Measurements from ENCODE around the gene FAM25A.
"Not testable (repeated sequence)": the region's sequence is repeated elsewhere in the genome, so short reads cannot be mapped to it uniquely, and the experiment has no call there.

FAM25A gene

DNA sequence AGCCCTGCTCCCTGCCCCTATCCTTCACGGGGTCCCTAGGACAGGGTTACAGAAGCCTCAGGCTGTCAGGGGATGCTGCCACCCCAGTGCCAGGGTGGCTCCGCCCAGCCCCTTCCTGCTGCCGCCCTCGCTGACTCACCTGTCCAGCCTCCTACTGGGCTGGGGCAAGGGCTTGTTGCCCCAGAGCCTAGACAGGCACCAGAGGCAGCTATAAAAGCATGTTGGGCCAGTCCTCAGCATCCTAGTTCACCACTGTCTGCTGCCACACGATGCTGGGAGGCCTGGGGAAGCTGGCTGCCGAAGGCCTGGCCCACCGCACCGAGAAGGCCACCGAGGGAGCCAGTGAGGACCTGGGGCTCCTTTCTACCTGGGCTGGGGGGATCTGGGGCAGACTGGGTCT is at the start of gene FAM25A:
TSS of gene FAM25A (plus strand) at position 239 of the 400 bp plus-strand sequence. CDS start at position 270, 31 bp downstream.
- DNase-seq = not testable (repeated sequence)

DNA sequence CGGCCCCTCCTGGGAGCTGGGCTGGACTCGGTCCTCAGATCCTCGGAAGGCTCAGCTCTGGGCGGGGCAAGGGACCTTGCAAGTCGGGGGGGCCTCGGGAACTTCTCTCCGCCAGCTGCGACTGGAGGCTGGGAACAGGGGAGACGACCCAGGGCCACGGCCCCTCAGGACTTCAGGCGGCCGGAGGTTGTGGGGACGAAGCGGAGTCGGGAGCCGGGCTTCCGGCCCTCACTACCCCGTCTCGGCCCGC is 49.2 kb upstream of the FAM25A start:
- no peak for DNase-seq

DNA sequence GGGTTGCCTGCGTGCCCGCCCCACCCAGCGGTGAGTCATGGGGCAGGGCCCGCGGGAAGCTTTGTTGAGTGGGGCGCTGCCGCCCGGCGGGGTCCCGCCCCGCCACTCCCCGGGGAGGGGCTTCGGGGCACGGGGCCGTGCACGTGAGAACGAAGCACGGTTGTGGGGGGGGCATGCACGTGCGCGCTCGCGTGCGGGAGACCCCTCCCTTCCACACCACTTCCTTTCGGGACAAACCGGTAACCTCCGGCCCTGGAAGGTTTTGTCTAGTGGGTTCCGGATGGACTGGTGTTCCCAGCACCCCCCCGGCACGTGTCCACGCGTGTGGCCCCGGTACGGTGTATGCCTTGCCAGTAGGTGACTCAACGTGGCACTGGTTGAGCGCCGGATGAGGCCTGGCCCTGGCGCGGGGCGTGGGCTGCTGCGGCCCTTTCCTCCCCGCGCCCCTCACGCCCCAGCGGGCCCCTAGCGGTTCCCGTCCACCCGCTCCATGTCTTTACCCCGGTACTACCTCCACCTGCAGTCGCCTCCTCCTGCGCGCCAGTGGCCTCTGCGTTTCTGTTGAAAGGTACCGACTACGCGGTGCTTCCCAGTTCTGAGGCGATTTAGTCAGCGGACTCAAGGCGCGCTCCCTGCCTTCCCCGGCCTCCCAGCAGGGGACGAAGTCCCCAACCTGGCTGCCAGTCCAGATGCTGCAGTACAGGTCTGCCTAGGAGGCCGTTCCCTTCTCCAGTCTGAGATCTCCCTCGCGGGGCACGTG is 48.7 kb upstream of the FAM25A start:
- DNase-seq = peak; percentile 89 to 93

- DNase-seq = no peak
Observed at GRCh38 chr10:86972613-86973380, 47.3 kb upstream of the FAM25A start.

GRCh38 chr10:86974484-86974883 is 45.6 kb upstream of the FAM25A start:
- DNase-seq = no peak

DNA sequence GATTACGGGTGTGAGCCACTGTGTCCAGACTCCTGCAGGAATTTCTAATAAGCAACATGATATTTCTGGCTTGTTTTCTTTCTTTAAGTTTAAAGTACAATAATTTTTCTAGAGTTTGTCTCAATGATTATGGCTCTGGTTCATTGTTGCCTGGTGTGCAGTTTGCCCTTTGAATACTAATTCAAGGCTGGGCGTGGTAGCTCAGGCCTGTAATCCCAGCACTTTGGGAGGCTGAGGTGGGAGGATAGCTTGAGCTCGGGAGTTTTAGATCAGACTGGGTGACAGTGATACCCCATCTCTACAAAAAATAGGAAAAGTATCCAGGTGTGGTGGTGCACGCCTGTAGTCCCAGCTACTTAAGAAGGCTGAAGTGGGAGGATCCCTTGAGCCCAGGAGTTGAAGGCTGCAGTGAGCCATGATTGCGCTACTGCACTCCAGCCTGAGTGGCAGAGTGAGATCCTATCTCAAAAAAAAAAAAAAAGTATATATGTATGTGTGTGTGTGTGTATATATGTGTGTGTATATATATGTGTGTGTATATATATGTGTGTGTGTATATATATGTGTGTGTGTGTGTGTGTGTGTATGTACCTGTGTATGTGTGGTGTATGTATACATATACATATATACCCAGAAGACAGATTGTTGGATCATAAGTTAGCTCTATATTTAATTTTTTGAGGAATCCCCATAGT is 43.6 kb upstream of the FAM25A start:
- no peak for DNase-seq

- DNase-seq = not testable (repeated sequence)
Observed at GRCh38 chr10:86978457-86978856, 41.6 kb upstream of the FAM25A start.

- DNase-seq = no peak
Observed at GRCh38 chr10:86979296-86979818, 40.7 kb upstream of the FAM25A start.

GRCh38 chr10:86979977-86980448 is 40.1 kb upstream of the FAM25A start:
- DNase-seq = no peak

DNA sequence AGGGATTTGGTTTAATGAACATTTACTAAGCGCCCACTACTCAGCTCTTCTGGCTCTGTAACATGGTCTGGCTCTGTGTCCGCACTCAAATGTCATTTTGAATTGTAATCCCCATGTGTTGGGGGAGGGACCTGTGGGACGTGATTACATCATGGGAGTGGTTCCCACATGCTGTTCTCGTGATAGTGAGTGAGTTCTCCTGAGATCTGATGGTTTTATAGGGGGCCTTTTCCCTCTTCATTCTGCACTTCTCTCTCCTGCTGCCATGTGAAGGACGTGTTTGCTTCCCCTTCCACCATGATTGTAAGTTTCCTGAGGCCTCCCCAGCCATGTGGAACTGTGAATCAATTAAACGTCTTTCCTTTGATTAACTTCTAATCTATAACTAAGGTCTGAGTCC is 39.1 kb upstream of the FAM25A start:
- not testable (repeated sequence) for DNase-seq

DNA sequence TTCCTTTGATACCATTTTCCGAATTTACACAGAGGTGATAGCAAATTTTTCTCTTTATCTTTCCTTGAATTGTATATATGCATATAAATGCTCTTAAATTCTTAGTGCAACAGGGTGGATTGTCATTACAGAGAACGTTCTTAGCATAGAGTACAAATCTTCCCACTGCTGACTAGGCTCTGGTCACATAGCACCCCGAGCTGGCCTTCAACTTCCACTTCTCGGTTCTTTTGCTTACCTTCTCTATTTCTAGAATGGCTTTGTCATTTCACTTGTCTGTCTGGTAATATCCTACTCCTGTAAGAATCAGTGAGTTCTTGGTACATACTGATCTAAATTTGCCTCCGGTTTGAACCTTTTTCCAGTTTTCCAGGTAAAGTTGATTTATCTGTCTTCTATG is 38.4 kb upstream of the FAM25A start:
- DNase-seq = no peak

- DNase-seq = not testable (repeated sequence)
Observed at GRCh38 chr10:86984498-86984897, 35.6 kb upstream of the FAM25A start.

GRCh38 chr10:86988520-86988919 is 31.6 kb upstream of the FAM25A start:
- no peak for DNase-seq

DNA sequence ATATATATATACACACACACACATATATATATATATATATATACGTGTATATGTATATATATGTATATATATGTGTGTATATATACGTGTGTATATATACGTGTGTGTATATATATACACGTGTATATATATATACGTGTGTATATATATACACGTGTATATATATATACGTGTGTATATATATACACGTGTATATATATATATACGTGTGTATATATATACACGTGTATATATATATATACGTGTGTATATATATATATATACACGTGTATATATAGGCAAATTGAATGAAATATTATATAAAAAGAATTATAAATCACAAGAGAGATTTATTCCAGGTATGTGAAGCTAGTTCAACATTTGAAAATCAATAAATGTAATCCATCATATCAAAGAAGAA is 28.7 kb upstream of the FAM25A start:
- not testable (repeated sequence) for DNase-seq

DNA sequence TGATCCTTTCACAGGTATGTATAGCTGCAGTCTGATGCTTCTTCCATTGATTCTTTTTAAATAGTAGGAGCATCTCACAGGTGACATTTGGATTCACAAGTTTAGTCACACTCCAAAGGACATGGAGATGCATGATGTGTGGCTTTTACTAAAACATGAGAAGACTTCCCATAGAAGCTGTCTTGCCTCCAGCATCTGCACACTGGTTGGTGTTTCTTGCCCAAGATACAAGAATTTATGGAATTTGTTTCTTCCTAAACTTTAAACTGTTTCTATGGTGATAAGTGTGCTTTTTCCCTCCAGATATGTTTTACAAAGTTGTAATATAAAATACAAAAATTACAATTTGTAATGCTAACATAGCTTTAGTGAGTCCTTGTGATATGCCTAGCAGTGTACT is 27.6 kb upstream of the FAM25A start:
- no peak for DNase-seq

- no peak for DNase-seq
Observed at GRCh38 chr10:86992929-86993328, 27.2 kb upstream of the FAM25A start.

- not testable (repeated sequence) for DNase-seq
Observed at GRCh38 chr10:86999802-87000403, 20.2 kb upstream of the FAM25A start.

- no peak for DNase-seq
Observed at GRCh38 chr10:87000491-87000890, 19.6 kb upstream of the FAM25A start.

DNA sequence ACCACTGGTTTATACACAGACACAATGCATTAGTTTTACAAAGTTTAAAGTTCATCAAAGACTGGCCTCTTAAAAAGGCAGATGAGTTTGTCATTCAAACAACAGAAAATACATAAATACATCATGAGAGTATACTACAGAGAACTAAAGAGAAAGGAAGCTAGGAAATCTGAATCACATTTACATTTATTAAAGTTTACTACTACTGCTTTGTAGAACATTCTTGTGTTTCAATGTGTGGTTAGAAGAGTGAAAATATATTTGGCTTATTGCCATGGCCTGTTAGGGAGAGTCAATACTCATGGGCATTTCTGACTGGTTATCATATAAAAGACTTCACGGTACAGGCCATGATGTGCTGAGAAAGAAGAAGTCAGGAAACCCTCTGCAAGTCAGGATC is 13.0 kb upstream of the FAM25A start:
- DNase-seq = not testable (repeated sequence)

GRCh38 chr10:87007674-87008073 is 12.4 kb upstream of the FAM25A start:
- not testable (repeated sequence) for DNase-seq

DNA sequence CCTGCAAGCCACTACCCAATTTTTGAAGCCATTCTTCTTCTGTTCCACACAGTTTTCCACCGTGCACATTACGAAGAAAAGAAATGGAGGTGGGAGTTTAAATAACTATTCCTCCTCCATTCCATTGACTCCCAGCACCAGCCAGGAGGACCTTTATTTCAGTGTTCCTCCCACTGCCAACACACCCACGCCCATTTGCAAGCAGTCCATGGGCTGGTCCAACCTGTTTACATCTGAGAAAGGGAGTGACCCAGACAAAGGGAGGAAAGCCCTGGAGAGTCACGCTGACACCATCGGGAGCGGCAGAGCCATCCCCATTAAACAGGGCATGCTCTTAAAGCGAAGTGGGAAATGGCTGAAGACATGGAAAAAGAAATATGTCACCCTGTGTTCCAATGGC is 11.8 kb upstream of the FAM25A start:
- not testable (repeated sequence) for DNase-seq

DNA sequence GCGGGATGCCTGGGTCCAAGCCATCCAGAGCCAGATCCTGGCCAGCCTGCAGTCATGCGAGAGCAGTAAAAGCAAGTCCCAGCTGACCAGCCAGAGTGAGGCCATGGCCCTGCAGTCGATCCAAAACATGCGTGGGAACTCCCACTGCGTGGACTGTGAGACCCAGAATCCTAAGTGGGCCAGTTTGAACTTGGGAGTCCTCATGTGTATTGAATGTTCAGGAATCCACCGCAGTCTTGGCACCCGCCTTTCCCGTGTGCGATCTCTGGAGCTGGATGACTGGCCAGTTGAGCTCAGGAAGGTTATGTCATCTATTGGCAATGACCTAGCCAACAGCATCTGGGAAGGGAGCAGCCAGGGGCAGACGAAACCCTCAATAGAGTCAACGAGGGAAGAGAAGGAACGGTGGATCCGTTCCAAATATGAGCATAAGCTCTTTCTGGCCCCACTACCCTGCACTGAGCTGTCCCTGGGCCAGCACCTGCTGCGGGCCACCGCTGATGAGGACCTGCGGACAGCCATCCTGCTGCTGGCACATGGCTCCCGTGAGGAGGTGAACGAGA is 10.9 kb upstream of the FAM25A start:
- not testable (repeated sequence) for DNase-seq

DNA sequence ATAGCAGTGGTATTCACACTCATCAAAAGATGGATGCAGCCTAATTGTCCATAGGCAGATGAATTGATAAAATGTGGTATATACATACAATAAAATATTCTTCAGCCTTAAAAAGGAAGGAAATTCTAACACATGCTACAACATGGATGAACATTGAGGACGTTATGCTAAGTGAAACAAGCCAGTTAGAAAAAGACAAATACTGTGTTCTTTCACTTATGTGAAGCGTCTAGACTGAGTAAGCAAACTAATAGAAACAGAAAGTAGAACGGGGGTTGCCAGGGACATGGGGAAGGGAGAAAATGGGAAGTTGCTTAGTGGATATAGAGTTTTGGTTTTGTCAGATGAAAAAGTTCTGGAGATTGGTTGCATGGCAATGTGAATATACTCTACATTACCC is 6.6 kb upstream of the FAM25A start:
- DNase-seq = peak in 1 of 2 donors; percentile 10

Measured in CD4-positive, alpha-beta T cell treated with Interferon alpha-2 for 1 hour (primary cell).